ENCODE results near the gene S100A8.

S100A8 gene

DNA sequence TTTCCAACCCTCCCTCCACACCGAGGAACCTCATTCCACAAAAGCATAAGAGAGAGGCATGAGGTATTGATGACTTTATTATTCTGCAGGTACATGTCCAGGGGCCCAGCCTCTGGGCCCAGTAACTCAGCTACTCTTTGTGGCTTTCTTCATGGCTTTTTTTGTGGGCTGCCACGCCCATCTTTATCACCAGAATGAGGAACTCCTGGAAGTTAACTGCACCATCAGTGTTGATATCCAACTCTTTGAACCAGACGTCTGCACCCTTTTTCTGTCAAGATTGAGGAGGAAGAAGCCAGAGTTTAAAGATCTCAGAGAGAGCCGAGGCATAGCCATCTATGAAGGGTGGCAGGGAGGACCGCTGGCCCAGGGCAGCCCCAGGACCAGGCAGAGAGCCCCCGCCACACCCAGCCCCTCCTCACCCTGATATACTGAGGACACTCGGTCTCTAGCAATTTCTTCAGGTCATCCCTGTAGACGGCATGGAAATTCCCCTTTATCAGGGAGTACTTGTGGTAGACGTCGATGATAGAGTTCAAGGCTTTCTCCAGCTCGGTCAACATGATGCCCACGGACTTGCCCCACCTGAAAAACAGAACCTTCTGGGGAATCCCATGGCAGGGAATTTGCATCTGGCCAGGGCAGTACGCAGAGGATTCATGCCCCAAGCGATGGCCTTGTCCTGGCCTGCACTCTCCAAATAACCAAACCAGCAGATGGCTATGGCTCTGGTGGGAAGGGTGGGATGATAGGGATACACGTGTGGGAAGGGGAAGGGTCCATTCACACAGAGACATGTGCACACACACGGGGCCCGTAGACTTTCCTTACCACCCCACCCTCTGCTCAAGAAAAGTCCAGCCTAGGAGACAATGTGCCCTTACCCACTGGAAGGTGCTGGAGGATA is 647 bp downstream of the S100A8 start:
- no peak for DNase-seq (ENCODE audit: low read depth)

DNA sequence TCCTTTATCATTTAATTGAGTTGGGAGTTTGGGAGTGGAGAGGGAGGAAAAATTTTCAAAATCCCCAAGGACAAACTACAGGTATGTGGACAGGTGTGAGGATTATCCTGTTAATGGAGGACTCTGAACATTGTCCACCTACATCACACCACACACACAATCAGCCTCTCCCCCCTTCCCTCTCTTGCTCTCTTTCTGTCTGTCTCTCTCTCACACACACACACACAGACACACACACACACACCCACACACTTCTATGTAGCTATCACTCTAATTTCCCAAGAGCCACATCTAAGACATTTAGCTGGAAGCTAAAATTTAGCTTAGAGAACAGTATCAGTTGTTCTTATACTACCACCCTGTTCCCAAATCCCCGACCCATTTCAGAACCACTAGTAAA is 1.5 kb downstream of the S100A8 start:
- DNase-seq (ENCODE audit: low read depth), result no peak

DNA sequence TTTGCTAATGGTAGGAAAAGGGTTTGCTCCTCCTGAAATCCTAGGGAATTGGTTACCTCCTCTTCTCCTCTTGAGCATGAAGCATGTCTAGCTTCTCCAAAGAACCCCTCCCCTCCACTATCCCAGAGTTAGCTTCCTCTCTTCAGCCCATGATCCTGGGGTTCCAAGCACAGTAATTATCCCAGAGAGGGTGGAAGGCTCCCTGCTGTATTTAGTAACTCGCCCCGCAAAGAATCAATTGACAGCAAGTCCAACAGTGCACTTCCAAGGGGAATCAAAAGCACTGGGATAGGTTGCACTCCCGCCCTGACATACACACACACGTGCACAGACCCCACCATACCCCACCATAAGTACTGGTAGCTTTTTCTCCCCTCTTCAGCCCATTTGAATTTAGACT is 3.1 kb downstream of the S100A8 start:
- DNase-seq (ENCODE audit: low read depth), result no peak

DNA sequence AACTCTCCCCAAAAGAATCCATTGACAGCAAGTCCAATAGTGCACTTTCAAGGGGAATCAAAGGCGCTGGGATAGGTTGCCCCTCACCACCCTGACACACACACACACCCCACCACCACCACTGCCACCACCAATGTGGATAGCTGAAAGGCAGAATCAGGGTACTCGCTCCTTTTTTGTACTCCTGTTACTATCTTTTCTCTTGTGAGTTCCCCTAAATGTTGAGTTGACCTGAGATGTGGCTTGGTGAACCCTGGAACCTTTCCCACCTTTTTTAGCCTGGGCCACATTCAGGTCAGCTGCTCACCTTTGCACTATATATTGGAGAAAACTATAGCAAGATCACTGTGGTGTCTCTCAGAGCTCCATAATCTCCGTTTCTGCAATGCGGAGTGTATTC is 3.9 kb downstream of the S100A8 start:
- no peak for DNase-seq (ENCODE audit: low read depth)

DNA sequence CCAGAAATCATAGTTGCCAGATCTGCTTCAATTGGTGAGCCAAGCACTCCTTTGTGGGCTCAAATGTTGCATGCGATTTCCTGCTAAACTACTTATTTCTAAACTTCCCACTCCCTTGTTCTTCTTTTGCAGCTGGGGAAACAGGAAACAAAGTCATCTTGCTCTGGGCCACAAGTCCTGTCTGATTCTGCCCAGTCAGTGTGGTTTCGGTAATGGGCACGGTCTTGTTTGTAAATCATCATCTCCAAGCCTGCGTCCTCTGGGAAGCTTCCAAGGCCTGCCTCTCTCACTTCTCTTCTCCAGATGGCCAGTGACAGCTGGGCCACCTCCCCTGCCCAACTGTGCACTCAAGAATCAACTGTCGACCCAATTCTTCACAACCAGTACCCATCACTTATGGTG is 4.4 kb downstream of the S100A8 start:
- DNase-seq (ENCODE audit: low read depth), result no peak

DNA sequence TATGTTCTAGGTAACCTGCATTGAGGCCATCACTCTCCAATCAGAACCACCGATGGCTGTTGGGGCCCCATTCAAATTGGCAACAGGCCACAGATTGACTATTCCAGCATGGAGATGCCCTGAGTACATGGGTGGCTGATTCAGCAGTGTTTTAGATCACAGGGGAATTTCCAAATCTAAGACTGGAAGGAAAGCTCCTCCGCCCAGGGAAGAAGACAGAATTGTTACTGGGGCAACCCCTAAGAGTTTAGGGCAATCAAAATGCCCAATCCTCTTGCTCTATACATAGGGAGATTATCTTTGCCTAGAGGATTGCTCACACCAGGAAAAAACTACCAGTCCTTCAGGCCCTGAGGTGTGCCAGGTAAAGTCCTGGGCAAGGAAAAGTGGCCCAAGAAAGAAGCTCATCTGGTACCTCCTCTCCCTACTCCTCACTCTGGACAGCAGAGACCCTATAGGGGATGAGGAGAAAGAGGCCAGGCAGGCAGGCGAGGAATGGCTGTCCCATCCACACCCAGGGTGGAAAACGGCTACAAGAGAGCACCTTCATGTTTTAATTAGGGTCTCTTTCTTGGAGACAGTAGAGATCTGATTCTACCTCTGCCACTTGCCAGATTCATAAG is 5.8 kb downstream of the S100A8 start:
- DNase-seq (ENCODE audit: low read depth), result no peak

DNA sequence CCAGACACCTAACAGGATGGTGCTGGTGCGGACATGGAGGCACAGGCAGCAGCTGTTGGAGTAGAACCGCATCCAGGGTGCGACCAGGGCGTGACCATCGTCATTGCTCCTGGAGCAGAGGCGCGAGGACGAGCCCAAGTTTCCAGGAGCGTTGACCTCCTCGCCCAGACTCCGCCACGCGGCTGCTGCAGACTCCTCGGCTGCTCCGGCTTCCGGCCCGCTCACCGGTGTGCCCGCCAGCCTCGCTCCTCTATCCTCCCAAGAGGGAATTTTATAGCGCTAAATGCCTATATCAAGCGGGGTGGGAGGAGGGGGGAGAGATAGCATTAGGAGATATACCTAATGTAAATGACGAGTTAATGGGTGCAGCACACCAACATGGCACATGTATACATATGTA is 10.2 kb downstream of the S100A8 start:
- DNase-seq (ENCODE audit: low read depth), result no peak

DNA sequence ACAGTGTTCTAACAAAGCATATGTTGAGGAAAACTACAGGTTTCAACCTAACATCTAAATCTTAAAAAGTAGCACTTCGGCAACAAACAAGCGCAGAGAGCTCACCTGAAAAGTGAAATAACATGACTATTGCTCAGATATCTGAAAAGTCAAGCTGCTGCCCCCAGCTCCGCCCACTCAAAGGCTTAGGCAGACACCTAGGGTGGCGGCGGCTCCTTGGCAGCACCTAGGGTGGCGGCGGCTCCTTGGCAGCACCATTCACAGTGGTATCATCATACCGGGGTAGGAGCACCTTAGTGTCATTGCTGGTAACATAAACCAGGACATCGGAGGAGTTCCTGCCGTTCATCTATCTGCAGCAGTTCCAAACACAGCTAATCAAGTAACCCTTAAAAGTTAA is 11.3 kb downstream of the S100A8 start:
- DNase-seq (ENCODE audit: low read depth), result no peak

DNA sequence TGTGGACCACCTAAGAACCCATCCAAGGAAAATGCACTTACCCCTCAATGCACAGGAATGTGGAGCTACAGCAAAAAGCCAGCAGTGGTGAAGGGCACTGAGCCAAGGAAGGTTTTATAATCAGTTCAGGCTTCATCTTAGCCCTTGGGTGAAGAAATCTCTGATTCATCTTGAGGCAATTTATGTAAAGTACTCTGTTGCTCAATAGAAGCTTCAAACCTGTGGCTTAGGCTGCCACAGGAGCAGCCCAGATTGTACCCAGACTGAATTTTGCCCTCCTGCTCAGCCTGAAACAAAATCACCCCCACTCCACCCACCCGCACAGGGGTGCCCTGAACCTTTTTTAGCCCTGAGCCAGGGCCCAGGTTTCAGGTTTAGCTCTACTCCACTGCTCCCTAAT is 15.4 kb downstream of the S100A8 start, which contains the start of gene S100A12:
Gene S100A12, minus strand, starts transcription at position 111 of the 400 bp plus-strand sequence. CDS start 1,029 bp downstream, outside the sequence.
- no peak for DNase-seq (ENCODE audit: low read depth)

DNA sequence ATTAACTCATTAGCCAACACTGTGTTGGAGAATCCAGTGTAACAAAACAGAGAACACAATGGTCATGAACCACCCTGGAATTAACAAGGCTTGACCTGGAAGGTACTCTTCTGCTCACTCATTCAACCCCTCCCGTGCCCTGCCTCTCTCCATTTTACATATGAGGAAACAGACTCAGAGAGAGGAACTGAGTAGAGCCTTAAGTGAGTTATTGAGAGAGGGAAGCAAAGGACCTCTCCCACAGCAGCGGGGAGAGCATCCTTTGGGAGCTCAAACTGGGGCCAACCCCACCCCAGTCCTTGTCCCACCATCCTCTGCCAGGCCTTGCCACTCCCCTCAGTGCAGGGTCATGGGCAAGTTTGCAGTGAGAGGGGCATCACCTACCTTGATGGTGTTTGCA is 16.8 kb downstream of the S100A8 start:
- DNase-seq (ENCODE audit: low read depth), result no peak

DNA sequence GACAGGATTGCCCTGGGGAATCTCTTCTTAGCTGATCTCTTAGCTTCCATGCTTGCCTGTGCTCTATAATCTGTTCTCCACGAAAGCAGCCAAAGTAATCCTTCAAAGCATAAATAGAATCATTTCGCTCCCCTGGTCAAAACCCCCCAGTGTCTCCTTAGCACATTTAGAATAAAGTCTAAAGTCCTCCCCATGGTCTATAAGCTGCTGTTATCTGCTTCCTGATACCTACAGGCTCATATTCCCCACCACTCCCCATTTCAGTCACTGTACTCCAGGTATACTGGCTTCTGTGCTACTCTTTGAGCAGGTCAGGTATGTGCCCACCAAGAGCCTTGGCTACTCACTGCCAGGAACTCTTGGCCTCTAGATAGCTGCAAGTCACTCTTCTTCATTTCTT is 18.3 kb downstream of the S100A8 start:
- no peak for DNase-seq (ENCODE audit: low read depth)

DNA sequence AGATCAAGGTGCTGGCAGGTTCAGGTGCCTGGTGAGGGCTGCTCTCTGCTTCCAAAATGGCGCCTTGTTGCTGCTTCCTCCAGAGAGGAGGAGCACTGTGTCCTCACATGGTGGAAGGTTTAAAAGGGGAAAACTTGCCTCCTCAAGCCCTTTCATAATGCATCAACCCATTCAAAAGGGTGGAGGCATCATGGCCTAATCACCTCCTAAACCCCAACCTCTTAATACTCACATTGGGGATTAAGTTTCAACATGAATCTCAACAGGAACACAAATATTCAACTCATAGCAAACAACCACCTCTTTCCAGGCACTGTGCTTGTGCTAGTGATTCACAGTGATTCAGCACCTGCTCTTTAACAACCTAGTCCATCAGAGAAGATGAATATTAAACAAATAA is 19.6 kb downstream of the S100A8 start:
- no peak for DNase-seq (ENCODE audit: low read depth)

DNA sequence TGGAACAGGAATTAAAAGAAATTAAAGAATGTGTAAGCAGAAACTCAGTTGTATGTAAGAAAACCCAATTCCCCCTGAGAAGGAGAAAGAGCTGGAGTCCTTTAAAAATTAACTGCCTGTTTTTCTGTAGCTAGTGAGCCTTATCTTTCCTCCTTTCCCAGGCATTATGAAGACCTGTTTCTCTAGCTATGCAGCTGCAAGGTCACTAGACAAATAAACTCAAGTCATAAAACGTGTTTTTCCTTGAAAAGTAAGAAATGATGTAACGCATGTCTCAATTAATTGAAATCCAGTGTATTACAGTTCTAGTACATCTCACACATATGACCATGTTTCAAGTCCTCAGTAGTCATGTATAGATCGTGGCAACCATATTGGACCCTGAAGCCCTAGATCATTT is 20.7 kb downstream of the S100A8 start:
- no peak for DNase-seq (ENCODE audit: low read depth)

DNA sequence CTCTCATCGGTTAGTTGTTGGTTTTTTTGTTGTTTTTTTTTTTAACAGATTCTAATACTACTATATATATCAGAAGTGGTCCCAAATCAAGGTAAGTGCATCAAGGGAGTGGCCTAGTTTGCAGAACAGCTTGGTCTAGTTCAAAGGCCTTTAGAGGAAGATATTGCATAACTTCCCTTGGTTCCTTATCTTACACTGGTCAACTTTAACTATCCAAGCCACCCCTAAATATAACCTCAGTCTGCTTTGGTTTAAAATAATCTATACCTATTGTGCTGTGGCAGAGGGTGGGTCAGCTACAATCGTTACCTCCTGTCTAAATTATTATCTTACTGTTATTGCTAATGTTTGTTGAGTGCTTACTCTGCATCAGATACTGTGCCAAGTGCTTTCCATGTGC is 22.4 kb downstream of the S100A8 start:
- DNase-seq (ENCODE audit: low read depth), result no peak

DNA sequence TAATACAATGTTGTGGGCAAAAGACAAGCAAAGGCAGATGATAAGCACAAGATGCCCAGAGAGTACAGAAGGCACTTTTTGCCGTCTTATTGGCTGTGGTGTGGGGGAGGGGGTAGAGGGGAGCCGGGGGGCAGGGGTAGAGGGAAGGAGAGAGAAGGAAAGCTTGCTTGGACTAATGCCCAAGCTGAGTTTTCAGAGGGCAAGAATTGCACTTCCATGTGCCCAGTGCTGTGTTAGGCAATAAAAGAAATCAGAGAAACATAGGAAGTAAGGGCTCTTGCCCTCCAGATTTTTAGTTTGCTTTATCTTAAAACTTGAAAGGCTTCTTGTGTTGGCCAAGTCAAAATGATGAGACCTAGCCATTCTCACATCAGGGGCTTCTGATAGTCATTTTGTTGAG is 23.8 kb downstream of the S100A8 start:
- DNase-seq (ENCODE audit: low read depth), result no peak

DNA sequence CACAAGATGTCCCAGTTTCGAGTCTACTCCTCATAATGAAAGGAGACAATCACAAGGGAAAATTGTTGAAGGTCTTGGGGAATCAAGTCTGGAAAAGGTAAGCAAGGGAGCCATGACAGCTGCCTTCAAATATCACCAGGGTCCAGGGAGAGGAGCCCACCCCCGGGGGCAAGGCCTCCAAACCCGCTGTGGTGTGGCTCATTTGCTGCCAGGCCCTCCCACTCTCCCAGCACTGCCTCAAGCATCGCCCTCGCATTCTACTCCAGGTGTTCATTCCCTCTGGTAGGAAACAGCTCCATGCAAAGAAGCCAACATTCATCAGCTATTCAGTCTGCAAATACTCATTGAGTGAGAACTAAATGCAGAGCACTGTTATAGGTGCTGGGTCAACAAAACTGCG is 24.6 kb downstream of the S100A8 start:
- DNase-seq (ENCODE audit: low read depth), result no peak

DNA sequence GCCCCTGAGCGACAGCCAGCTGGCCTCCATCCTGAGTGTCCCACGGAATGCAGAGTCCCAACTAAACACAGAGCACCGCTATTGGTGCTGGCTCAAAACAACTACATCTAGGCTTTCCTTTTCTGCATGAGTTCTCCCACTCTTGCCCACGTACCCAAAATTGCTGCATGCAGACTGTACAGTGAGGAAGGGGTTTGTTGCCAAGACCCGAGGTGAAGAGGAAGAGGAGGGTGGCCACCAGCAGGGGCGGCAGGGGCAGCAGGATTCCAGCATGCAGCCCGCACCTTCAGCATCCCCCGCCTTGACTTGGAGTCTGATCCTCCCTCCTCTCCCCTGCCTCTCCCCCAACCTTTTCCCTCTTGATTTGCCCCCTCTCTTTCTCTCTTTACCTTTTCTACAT is 25.2 kb downstream of the S100A8 start:
- no peak for DNase-seq (ENCODE audit: low read depth)

DNA sequence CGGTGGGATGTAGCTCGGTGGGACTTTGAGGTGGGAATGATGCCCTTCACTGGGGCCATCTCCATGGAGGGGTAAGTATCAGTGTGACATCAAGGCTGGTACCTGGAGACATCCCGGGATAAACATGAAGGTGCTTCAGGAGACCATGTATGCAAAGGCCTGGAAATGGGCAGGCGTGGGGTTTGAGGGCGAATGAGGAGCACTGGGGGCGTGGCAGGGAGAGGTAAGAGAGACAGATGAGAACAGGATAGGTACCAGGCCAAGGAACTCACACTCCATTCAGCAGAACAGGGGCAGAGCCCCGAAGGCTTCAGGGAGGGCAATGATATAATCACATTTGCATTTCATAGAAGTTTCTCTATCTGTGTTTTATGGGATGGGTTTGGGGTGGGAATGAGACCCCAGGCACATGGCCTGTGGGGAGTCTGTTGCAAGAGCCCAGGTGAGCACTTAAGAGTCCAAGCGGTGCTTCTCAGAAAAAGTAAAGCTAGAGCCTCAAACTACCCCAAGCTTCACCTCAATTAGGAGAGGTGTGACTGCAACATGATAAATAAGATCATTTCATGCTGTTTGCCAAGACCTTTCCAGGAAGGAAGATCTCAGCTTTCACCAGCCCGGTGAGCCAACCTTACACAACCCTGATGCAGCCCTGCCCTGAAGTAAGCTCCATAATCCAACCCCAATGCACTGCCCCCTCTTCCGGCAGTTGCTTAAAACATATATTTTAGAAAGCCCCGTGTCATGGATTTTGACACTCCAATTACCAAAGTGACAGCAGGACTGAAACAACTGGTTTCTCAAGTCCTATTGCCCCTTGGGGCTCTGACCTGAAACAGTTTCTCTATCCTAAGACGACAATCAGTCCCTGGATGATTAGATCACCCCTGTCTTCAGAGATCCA is 25.9 kb downstream of the S100A8 start:
- DNase-seq (ENCODE audit: low read depth), result no peak

DNA sequence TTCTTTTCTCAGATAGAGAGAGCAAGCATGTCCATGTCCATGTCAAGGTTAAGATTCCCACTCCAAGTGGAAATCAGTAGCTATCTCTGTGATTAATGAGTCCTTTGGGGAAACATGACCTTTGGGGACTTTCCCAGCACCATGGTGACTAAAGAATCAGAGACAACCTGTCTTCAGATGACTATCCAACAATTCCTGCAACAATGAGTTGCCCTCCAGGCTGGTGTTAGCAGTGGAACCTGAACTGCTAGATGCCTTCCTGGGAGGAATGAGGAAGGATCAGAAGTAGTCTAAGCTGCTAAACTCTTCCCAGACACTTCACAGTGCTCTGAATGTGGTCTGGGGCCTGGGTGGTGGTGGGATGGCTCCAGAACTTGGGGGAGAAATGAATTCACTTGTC is 26.7 kb downstream of the S100A8 start:
- no peak for DNase-seq (ENCODE audit: low read depth)

DNA sequence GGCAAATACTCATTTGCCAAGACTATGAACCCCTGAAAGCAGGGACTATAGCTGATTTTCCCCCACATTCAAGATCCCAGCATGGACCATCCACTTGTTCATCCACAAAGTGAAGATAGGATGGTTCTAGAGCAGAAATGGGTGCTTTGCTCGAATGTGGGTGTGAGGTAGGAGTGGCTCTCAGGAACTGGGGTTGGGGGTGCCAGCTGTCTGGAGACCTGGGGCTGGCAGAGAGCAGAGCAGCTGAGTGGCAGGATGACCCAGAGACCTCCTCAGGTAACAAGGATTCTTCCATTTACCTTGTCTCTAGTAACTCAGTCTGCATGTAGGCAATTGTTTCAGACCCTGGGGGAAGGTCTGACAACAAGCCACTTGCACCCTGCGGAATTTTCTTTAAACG is 27.2 kb downstream of the S100A8 start:
- DNase-seq (ENCODE audit: low read depth), result no peak

DNA sequence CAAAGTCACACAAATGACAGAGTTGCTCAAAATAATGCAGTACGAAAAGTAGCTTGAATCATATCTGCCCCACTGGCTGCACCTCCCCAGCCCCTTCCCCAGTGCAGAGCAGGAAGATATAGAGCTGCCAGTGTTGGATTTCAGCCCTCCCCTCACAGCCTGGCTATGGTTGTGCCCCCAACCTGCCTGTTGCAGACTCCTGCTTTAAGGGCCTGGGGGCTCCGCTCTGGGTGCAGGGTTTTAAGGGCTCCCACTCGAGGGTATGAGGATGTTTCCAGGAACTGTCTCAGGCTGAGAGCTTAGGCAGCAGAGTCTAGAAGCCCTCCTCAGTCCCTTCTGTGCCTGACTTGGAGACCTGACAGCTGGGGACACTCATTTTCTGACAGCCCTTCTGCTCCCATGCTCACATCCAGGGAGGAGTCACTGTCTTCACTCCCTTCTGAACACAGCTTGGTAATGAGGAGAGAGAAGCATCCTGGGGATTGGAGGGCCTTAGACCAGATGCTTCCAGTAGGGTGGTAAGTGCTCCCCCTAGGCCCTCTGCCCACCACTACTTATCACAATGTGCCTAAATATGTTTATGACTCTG is 28.6 kb downstream of the S100A8 start:
- DNase-seq (ENCODE audit: low read depth), result no peak

DNA sequence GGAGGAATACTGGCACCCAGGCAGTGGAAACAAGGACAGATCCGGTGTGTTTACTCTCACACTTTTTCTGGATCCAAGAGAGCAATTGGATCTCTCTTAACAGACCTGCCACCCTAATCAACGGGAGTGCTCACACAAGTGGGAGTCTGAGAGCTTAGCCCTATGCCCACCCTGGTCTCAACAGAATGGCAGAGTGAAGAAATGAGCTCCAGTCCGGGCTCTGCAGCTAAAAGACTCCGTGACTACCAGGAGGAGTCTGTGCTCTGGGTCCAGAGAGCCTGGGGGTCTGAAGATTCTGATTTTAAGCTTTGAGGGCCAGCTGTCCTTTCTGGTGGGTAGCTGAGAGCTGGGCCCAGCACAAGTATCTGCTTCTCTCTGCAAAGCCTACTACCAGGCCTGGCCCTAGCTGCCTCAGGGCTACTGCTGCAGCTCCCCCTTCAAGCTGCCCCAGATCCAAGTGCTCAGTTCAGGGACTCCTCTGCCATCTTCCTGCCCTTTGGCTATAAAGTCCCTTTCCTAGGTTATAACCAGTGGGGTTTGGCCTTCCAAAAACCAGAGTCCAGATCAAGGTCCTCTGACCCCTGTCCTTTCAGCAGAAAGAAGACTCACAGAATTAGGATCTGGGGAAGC is 29.3 kb downstream of the S100A8 start:
- DNase-seq (ENCODE audit: low read depth), result no peak

All from stimulated activated CD8-positive, alpha-beta memory T cell treated with anti-CD3 and anti-CD28 coated beads, Interleukin-12 subunit alpha, Interleukin-12 subunit beta, amount 100 ng/mL, for 4 hours (primary cell).